ENCODE measurements around the gene RNU6-9. TPM values are rescaled to one million over a fixed set of nuclear protein-coding genes. Genes with fewer than 3 reads are reported as not detected.
A peak's percentile ranks its signal among the peaks of the same experiment; 100 is the strongest.

The RNU6-9 gene
- total and polyA plus RNA-seq, 10 donors: not detected

GRCh38 chr19:931860-932647 is 38.8 kb downstream of the RNU6-9 start:
- peak overlapping the region in 3 of 8 donors; percentile 0 to 48 (median 11) for H3K4me3 ChIP-seq
- H3K27ac ChIP-seq: peak overlapping the region in 7 of 8 donors; percentile 57 to 73 (median 71)
- no peak for DNase-seq
- H3K27me3 ChIP-seq (replicated peaks in 1 of 7): no peaks in the 10 kb centered on the region
- no peak for TF ChIP-seq CTCF (IDR thresholded peaks at IDR 0.05 in 8 of 11, conservative IDR thresholded peaks at IDR 0.05 in 3 of 11)
- no peak for TF ChIP-seq POLR2A (IDR thresholded peaks at IDR 0.05)
- no peak for TF ChIP-seq POLR2AphosphoS5 (IDR thresholded peaks at IDR 0.05)
- 67 to 80% (median 76%) methylated on average over 31 to 32 of the region's 32 CpGs for WGBS, 5 donors
- peaks cover 0 to 66% (median 11%) of the 10 kb centered on the region in 6 donors for H3K36me3 ChIP-seq
- peaks cover 31 to 95% (median 54%) of the 10 kb centered on the region in 6 donors for H3K4me1 ChIP-seq
- no peaks in the 10 kb centered on the region for H3K9me3 ChIP-seq
- intact Hi-C loops (cut with DNase I; ENCODE audit: low total_unique reads): no loop called here

- Histone ChIP-seq H3K27ac (peak overlapping the region in 7 of 8 donors; percentile 57 to 73 (median 71)), H3K4me3 (peak overlapping the region in 3 of 8 donors; percentile 0 to 48 (median 11)), H3K9me3 (no peaks in the 10 kb centered on the region), H3K36me3 (peaks cover 0 to 71% (median 11%) of the 10 kb centered on the region in 6 donors), H3K4me1 (peaks cover 31 to 94% (median 48%) of the 10 kb centered on the region in 6 donors), H3K27me3 (replicated peaks in 1 of 7) (no peaks in the 10 kb centered on the region)
- peak; percentile 86 for DNase-seq
- intact Hi-C loops (cut with DNase I; ENCODE audit: low total_unique reads): no loop called here
- TF ChIP-seq POLR2A (IDR thresholded peaks at IDR 0.05) (no peak), POLR2AphosphoS5 (IDR thresholded peaks at IDR 0.05) (peak; percentile 73 to 85 (median 78)), CTCF (IDR thresholded peaks at IDR 0.05 in 8 of 11, conservative IDR thresholded peaks at IDR 0.05 in 3 of 11) (no peak)
- WGBS, 5 donors: 11 to 24% (median 13%) methylated on average over 28 to 54 of the region's 54 CpGs
These were observed 39.6 kb downstream of the RNU6-9 start for GRCh38 chr19:932648-933552.

- TF ChIP-seq POLR2AphosphoS5 (IDR thresholded peaks at IDR 0.05): no peak
- Histone ChIP-seq H3K27me3 (replicated peaks in 1 of 7) (no peaks in the 10 kb centered on the region), H3K27ac (peak overlapping the region in 6 of 8 donors; percentile 62 to 73 (median 72)), H3K36me3 (peaks cover 0 to 78% (median 11%) of the 10 kb centered on the region in 6 donors), H3K4me1 (peaks cover 31 to 94% (median 47%) of the 10 kb centered on the region in 6 donors), H3K9me3 (no peaks in the 10 kb centered on the region), H3K4me3 (peak overlapping the region in 1 of 8 donors; percentile 48)
- intact Hi-C loops (cut with DNase I; ENCODE audit: low total_unique reads): no loop called here
- 56 to 81% (median 75%) methylated on average over 9 to 14 of the region's 14 CpGs for WGBS, 5 donors
- no peak for DNase-seq
These were observed 40.2 kb downstream of the RNU6-9 start for GRCh38 chr19:933553-933882.

GRCh38 chr19:934197-934840 is 41.0 kb downstream of the RNU6-9 start:
- TF ChIP-seq POLR2AphosphoS5 (IDR thresholded peaks at IDR 0.05) (no peak), CTCF (IDR thresholded peaks at IDR 0.05 in 8 of 11, conservative IDR thresholded peaks at IDR 0.05 in 3 of 11) (no peak)
- Histone ChIP-seq H3K9me3 (no peaks in the 10 kb centered on the region), H3K36me3 (peaks cover 0 to 76% (median 9%) of the 10 kb centered on the region in 6 donors), H3K4me1 (peaks cover 31 to 95% (median 46%) of the 10 kb centered on the region in 6 donors), H3K4me3 (peak overlapping the region in 1 of 8 donors; percentile 15), H3K27ac (peak overlapping the region in 6 of 8 donors; percentile 37 to 73 (median 50)), H3K27me3 (replicated peaks in 1 of 7) (no peaks in the 10 kb centered on the region)
- DNase-seq: no peak
- WGBS, 5 donors: 80 to 87% (median 83%) methylated on average over 21 to 29 of the region's 29 CpGs
- intact Hi-C loops (cut with DNase I; ENCODE audit: low total_unique reads): no loop called here

Measured in spleen (tissue), 11 donors.